Neural progenitor cell (in vitro differentiated cells): Measurements from ENCODE around the gene PTPRU. TPM values are rescaled to one million over a fixed set of nuclear protein-coding genes. Genes with fewer than 3 reads are reported as not detected.

Source experiments
- DNase-seq: peaks from one replicate; pipeline ENCODE4 v3.0.0-alpha.2; 2016; ENCODE audit warnings: low spot score
- H2AFZ ChIP-seq: fragments of 200-600 bp; sonication (generic); replicated peaks from 2 replicates; pipeline ENCODE4 v1.6.1; 2016; ENCODE audit warnings: antibody characterized with exemption
- H3F3A ChIP-seq: fragments of 200-600 bp; sonication (generic); 2 replicates; pipeline ENCODE4 v1.6.1; 2016; ENCODE audit warnings: antibody characterized with exemption, low read depth
- H3K27ac ChIP-seq: fragments of 200-600 bp; sonication (generic); 2 replicates; pipeline ENCODE4 v1.5.1; 2016; ENCODE audit warnings: mild to moderate bottlenecking
- H3K27me3 ChIP-seq: fragments of 200-600 bp; sonication (generic); 2 replicates; pipeline ENCODE4 v1.6.1; 2016; ENCODE audit warnings: mild to moderate bottlenecking, moderate library complexity
- H3K36me3 ChIP-seq: fragments of 200-600 bp; sonication (generic); 2 replicates; pipeline ENCODE4 v1.5.1; 2016
- H3K4me1 ChIP-seq: fragments of 200-600 bp; sonication (generic); 2 replicates; pipeline ENCODE4 v1.6.1; 2016; ENCODE audit warnings: mixed run types
- H3K4me2 ChIP-seq: fragments of 200-600 bp; sonication (generic); 2 replicates; pipeline ENCODE4 v1.6.1; 2016
- H3K4me3 ChIP-seq: fragments of 200-600 bp; sonication (generic); 2 replicates; pipeline ENCODE4 v1.5.1; 2016
- H3K79me2 ChIP-seq: fragments of 200-600 bp; sonication (generic); 2 replicates; pipeline ENCODE4 v1.6.1; 2016; ENCODE audit warnings: low read depth
- H3K9ac ChIP-seq: fragments of 200-600 bp; sonication (generic); 2 replicates; pipeline ENCODE4 v1.6.1; 2016
- H3K9me3 ChIP-seq: fragments of 200-600 bp; sonication (generic); 2 replicates; pipeline ENCODE4 v1.5.1; 2016; ENCODE audit warnings: low read depth
- H4K20me1 ChIP-seq: fragments of 200-600 bp; sonication (generic); 2 replicates; pipeline ENCODE4 v1.6.1; 2016; ENCODE audit warnings: low read depth
- H3K27ac Mint-ChIP-seq: 3 replicates; pipeline ENCODE4 v1.8.0; 2021; ENCODE audit warnings: mixed read lengths
- H3K27me3 Mint-ChIP-seq: 2 replicates; pipeline ENCODE4 v1.8.0; 2022; ENCODE audit warnings: low read depth, mild to moderate bottlenecking, inconsistent platforms, moderate library complexity, mixed read lengths; ENCODE audit not compliant: insufficient read depth
- H3K36me3 Mint-ChIP-seq: 3 replicates; pipeline ENCODE4 v1.8.0; 2021; ENCODE audit warnings: mixed read lengths
- H3K4me1 Mint-ChIP-seq: 3 replicates; pipeline ENCODE4 v1.8.0; 2021; ENCODE audit warnings: mixed read lengths
- H3K4me3 Mint-ChIP-seq: 3 replicates; pipeline ENCODE4 v1.8.0; 2021; ENCODE audit warnings: mild to moderate bottlenecking, moderate library complexity, mixed read lengths
- H3K9me3 Mint-ChIP-seq: 3 replicates; pipeline ENCODE4 v1.8.0; 2020; ENCODE audit warnings: mixed read lengths
- EZH2 ChIP-seq: fragments of 200-600 bp; sonication (generic); IDR thresholded peaks from 2 replicates; pipeline ENCODE4 v1.6.1; 2017; ENCODE audit warnings: antibody characterized with exemption, mild to moderate bottlenecking, moderate library complexity
- EZH2phosphoT487 ChIP-seq: fragments of 200-600 bp; sonication (generic); IDR thresholded peaks from 2 replicates; pipeline ENCODE4 v1.6.1; 2017; ENCODE audit warnings: antibody characterized with exemption
- total RNA-seq: library from RNA; depleted of rRNA; stranded (reverse); fragments of >200 nt; gene quantifications from 2 replicates; pipeline ENCODE4 v1.2.3, GENCODE V29; 2015; ENCODE audit warnings: low replicate concordance
- TF ChIP-seq, protein P1 (sequence below): fragments of 200-600 bp; sonication (generic); IDR thresholded peaks from 2 replicates; pipeline ENCODE4 v1.5.1; 2017; ENCODE audit warnings: antibody characterized with exemption, mild to moderate bottlenecking

The PTPRU gene
- total RNA-seq, 1 donor from 2014 or later, result 29.5 TPM

- H3K36me3 Mint-ChIP-seq, result peaks cover 3% of the 10 kb centered on the region
- no peaks in the 10 kb centered on the region for H3K36me3 ChIP-seq
- no peaks in the 10 kb centered on the region for H3K9me3 ChIP-seq
- no peak overlapping the region for H3K4me3 Mint-ChIP-seq
- no peak overlapping the region for H3K4me2 ChIP-seq
- H3F3A ChIP-seq, result no peaks in the 10 kb centered on the region
- H3K27me3 Mint-ChIP-seq, result peaks cover 5% of the 10 kb centered on the region
- TF ChIP-seq EZH2phosphoT487, result no peak
- H4K20me1 ChIP-seq, result peaks cover 6% of the 10 kb centered on the region
- no peak overlapping the region for H3K9ac ChIP-seq
- H3K9me3 Mint-ChIP-seq, result no peaks in the 10 kb centered on the region
- peaks cover 13% of the 10 kb centered on the region for H3K4me1 Mint-ChIP-seq
- H2AFZ ChIP-seq, result no peak overlapping the region
- no peak for DNase-seq
- no peaks in the 10 kb centered on the region for H3K4me1 ChIP-seq
- H3K27me3 ChIP-seq, result no peaks in the 10 kb centered on the region
- no peak overlapping the region for H3K27ac Mint-ChIP-seq
- no peaks in the 10 kb centered on the region for H3K79me2 ChIP-seq
- no peak overlapping the region for H3K27ac ChIP-seq
- H3K4me3 ChIP-seq, result no peak overlapping the region
Measured at GRCh38 chr1:29223521-29223920, 12.8 kb upstream of the PTPRU start.

- H3K36me3 Mint-ChIP-seq, result peaks cover 3% of the 10 kb centered on the region
- Histone ChIP-seq H3F3A (no peaks in the 10 kb centered on the region), H3K4me2 (no peak overlapping the region), H3K9me3 (no peaks in the 10 kb centered on the region), H3K36me3 (no peaks in the 10 kb centered on the region), H3K4me1 (no peaks in the 10 kb centered on the region), H3K9ac (no peak overlapping the region), H3K79me2 (peaks cover 6% of the 10 kb centered on the region), H3K27me3 (no peaks in the 10 kb centered on the region), H2AFZ (no peak overlapping the region), H3K4me3 (no peak overlapping the region), H3K27ac (no peak overlapping the region), H4K20me1 (peaks cover 6% of the 10 kb centered on the region)
- TF ChIP-seq, protein P1, sequence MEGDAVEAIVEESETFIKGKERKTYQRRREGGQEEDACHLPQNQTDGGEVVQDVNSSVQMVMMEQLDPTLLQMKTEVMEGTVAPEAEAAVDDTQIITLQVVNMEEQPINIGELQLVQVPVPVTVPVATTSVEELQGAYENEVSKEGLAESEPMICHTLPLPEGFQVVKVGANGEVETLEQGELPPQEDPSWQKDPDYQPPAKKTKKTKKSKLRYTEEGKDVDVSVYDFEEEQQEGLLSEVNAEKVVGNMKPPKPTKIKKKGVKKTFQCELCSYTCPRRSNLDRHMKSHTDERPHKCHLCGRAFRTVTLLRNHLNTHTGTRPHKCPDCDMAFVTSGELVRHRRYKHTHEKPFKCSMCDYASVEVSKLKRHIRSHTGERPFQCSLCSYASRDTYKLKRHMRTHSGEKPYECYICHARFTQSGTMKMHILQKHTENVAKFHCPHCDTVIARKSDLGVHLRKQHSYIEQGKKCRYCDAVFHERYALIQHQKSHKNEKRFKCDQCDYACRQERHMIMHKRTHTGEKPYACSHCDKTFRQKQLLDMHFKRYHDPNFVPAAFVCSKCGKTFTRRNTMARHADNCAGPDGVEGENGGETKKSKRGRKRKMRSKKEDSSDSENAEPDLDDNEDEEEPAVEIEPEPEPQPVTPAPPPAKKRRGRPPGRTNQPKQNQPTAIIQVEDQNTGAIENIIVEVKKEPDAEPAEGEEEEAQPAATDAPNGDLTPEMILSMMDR, result no peak
- TF ChIP-seq EZH2 (no peak), EZH2phosphoT487 (no peak)
- DNase-seq, result no peak
- peaks cover 7% of the 10 kb centered on the region for H3K27me3 Mint-ChIP-seq
- H3K4me1 Mint-ChIP-seq, result peaks cover 13% of the 10 kb centered on the region
- no peaks in the 10 kb centered on the region for H3K9me3 Mint-ChIP-seq
- no peak overlapping the region for H3K4me3 Mint-ChIP-seq
- peak overlapping the region; percentile 4 for H3K27ac Mint-ChIP-seq
Measured at GRCh38 chr1:29224356-29224837, 11.9 kb upstream of the PTPRU start.

- TF ChIP-seq EZH2, result no peak
- TF ChIP-seq, protein P1, result no peak
- TF ChIP-seq EZH2phosphoT487, result no peak
- no peaks in the 10 kb centered on the region for H3K27me3 ChIP-seq
- H3K36me3 Mint-ChIP-seq, result peaks cover 2% of the 10 kb centered on the region
Measured at GRCh38 chr1:29225361-29225760, 11.0 kb upstream of the PTPRU start.

DNA sequence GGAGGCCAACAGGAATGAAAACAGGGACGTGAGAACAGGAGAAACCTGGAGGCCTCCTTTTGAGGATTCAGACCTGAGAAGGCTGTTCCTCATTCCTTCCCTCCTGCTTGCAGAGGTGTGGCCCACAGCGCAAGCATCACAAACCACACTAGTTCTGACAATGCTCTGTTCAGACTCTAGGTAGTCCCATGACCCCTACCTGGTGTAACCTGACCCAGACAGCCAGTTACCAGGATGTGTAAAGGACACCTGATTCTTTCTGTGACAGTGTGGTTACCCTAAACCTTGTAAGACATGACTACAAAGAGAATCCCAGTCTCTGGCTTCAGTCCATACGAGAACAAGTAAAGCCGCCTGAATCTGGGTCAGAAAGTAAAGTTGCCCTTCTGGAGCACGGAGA is 8.8 kb upstream of the PTPRU start:
- DNase-seq, result no peak
- H3K27ac ChIP-seq, result no peak overlapping the region
- no peak overlapping the region for H3K9ac ChIP-seq
- Mint-ChIP-seq H3K36me3 (no peaks in the 10 kb centered on the region), H3K4me3 (no peak overlapping the region), H3K27me3 (peaks cover 4% of the 10 kb centered on the region), H3K27ac (no peak overlapping the region), H3K9me3 (no peaks in the 10 kb centered on the region), H3K4me1 (peaks cover 24% of the 10 kb centered on the region)
- peaks cover 13% of the 10 kb centered on the region for H3K27me3 ChIP-seq
- H3K4me3 ChIP-seq, result no peak overlapping the region
- H3K9me3 ChIP-seq, result no peaks in the 10 kb centered on the region
- no peak overlapping the region for H3K4me2 ChIP-seq
- peaks cover 6% of the 10 kb centered on the region for H4K20me1 ChIP-seq
- H2AFZ ChIP-seq, result no peak overlapping the region
- H3K4me1 ChIP-seq, result peaks cover 8% of the 10 kb centered on the region
- H3K36me3 ChIP-seq, result no peaks in the 10 kb centered on the region
- peaks cover 8% of the 10 kb centered on the region for H3F3A ChIP-seq
- TF ChIP-seq, protein P1, result no peak
- TF ChIP-seq EZH2phosphoT487, result no peak
- peaks cover 18% of the 10 kb centered on the region for H3K79me2 ChIP-seq

More at GRCh38 chr1:29225361-29225760, 11.0 kb upstream of the PTPRU start:
- no peaks in the 10 kb centered on the region for H3K9me3 Mint-ChIP-seq
- H3K79me2 ChIP-seq, result peaks cover 16% of the 10 kb centered on the region
- H3K4me1 Mint-ChIP-seq, result peaks cover 21% of the 10 kb centered on the region
- H3K4me2 ChIP-seq, result no peak overlapping the region
- no peak overlapping the region for H3K27ac Mint-ChIP-seq
- H4K20me1 ChIP-seq, result peaks cover 6% of the 10 kb centered on the region
- H3K36me3 ChIP-seq, result no peaks in the 10 kb centered on the region
- H3K27ac ChIP-seq, result no peak overlapping the region
- no peak overlapping the region for H3K4me3 Mint-ChIP-seq
- H3K4me1 ChIP-seq, result peaks cover 8% of the 10 kb centered on the region
- H3K27me3 Mint-ChIP-seq, result peaks cover 4% of the 10 kb centered on the region
- peaks cover 3% of the 10 kb centered on the region for H3F3A ChIP-seq
- no peaks in the 10 kb centered on the region for H3K9me3 ChIP-seq
- H3K4me3 ChIP-seq, result no peak overlapping the region
- no peak overlapping the region for H3K9ac ChIP-seq
- no peak for DNase-seq
- H2AFZ ChIP-seq, result no peak overlapping the region
